Right lobe of liver (tissue), 6 donors: Measurements from ENCODE around the gene NR5A1. TPM values are rescaled to one million over a fixed set of nuclear protein-coding genes. Genes with fewer than 3 reads are reported as not detected.
A peak's percentile ranks its signal among the peaks of the same experiment; 100 is the strongest.

Experiments used
- ATAC-seq, 4 donors: fragments of 200-7000 bp; cut with Tn5 transposase; one replicate each; pipeline ENCODE4 v1.9.1; 2020; ENCODE audit warnings: mild to moderate bottlenecking in 4 of 4, moderate library complexity in 4 of 4
- DNase-seq, 3 donors: peaks; one replicate each; pipeline ENCODE4 v3.0.0-alpha.2; 2020
- H3K27ac ChIP-seq, 3 donors: fragments of 200-600 bp; one replicate each; pipeline ENCODE4 v1.8.0; 2022
- H3K27me3 ChIP-seq, 2 donors: fragments of 200-600 bp; one replicate each; pipeline ENCODE4 v1.8.0; 2022
- H3K36me3 ChIP-seq, 4 donors: fragments of 200-600 bp; sonication (generic) in 1 of 4; one replicate each; pipeline versions ENCODE4 v1.5.1 to v1.8.0; 2017 to 2022; ENCODE audit warnings: control low read depth in 1 of 4
- H3K4me1 ChIP-seq, 4 donors: fragments of 200-600 bp; sonication (generic) in 1 of 4; one replicate each; pipeline versions ENCODE4 v1.5.1 to v1.8.0; 2017 to 2022; ENCODE audit warnings: control low read depth in 1 of 4
- H3K4me3 ChIP-seq, 3 donors: fragments of 200-600 bp; one replicate each; pipeline ENCODE4 v1.8.0; 2022
- H3K9me3 ChIP-seq, 4 donors: fragments of 200-600 bp; sonication (generic) in 1 of 4; one replicate each; pipeline versions ENCODE4 v1.5.1 to v1.8.0; 2017 to 2022; ENCODE audit warnings: control low read depth in 1 of 4
- CTCF ChIP-seq, 4 donors: fragments of 200-600 bp in 3 of 4; fragments of 450-650 bp in 1 of 4; IDR thresholded peaks; one replicate each; pipeline versions ENCODE4 v1.5.1 to v1.8.0; 2016 to 2022; ENCODE audit warnings: antibody characterized with exemption in 4 of 4, mild to moderate bottlenecking in 2 of 4
- POLR2A ChIP-seq: fragments of 450-650 bp; IDR thresholded peaks from one replicate; pipeline ENCODE4 v1.6.1; 2017; ENCODE audit warnings: antibody characterized with exemption, mild to moderate bottlenecking
- WGBS: methylation state at CpG from one replicate; pipeline ENCODE4 v1.1.6; 2018; ENCODE audit warnings: low coverage, low lambda C conversion rate; ENCODE audit not compliant: insufficient coverage; ENCODE audit errors: missing lambda C conversion rate; 5-methylcytosine and 5-hydroxymethylcytosine counted together
- intact Hi-C, 2 donors: fragments of 100-400 bp; cut with DNase I; formaldehyde crosslinking; loops; one replicate each; pipeline versions ENCODE4 v1.11.2 to v1.14.1; 2022
- total RNA-seq, 6 experiments: library from RNA; depleted of rRNA in 2 of 6; stranded (reverse); fragments of >200 nt in 2 of 6; fragmentation: NEBNext Ultra II Directional in 3 of 6; extraction: Animal tissue kit (Norgen Biotek cat#: 25700) in 3 of 6; gene quantifications; one replicate each; pipeline versions ENCODE4 v1.1.0 to v1.2.4, GENCODE V29; 2016 to 2023
- donor health status: DM: no; HTN: yes; CAD: no.
- donor health status: DM: no; HTN: no; CAD: no.
- donor health status: DM: no; HTN: no; CAD: no.
- donor health status: DM: no; HTN: yes; CAD: no.
- donor health status: DM: no; HTN: yes; CAD: no.

NR5A1 gene
- total RNA-seq, 6 experiments from 2014 or later, result 0.26 TPM; not detected in 5

GRCh38 chr9:124444166-124444565 is 63.0 kb downstream of the NR5A1 start:
- Histone ChIP-seq H3K4me1 (no peaks in the 10 kb centered on the region), H3K4me3 (no peak overlapping the region), H3K27ac (no peak overlapping the region), H3K36me3 (no peaks in the 10 kb centered on the region), H3K9me3 (no peaks in the 10 kb centered on the region), H3K27me3 (no peaks in the 10 kb centered on the region)
- 72% methylated on average over 3 of the region's 3 CpGs for WGBS
- DNase-seq (no peak), ATAC-seq (no peak)
- TF ChIP-seq POLR2A, result no peak
- no peak for TF ChIP-seq CTCF (IDR thresholded peaks at IDR 0.05)
- intact Hi-C loops, result no loop called here

- 63% methylated on average over 2 of the region's 2 CpGs for WGBS
- DNase-seq (no peak), ATAC-seq (no peak)
- no peaks in the 10 kb centered on the region for H3K9me3 ChIP-seq
- H3K27ac ChIP-seq, result no peak overlapping the region
- intact Hi-C loops, result no loop called here
- no peaks in the 10 kb centered on the region for H3K27me3 ChIP-seq
- no peaks in the 10 kb centered on the region for H3K36me3 ChIP-seq
- no peak for TF ChIP-seq POLR2A
- TF ChIP-seq CTCF (IDR thresholded peaks at IDR 0.05), result no peak
- no peak overlapping the region for H3K4me3 ChIP-seq
- no peaks in the 10 kb centered on the region for H3K4me1 ChIP-seq
These were observed 63.6 kb downstream of the NR5A1 start for GRCh38 chr9:124443625-124444024.

- intact Hi-C loops, result no loop called here
- Histone ChIP-seq H3K36me3 (no peaks in the 10 kb centered on the region), H3K9me3 (no peaks in the 10 kb centered on the region), H3K4me3 (no peak overlapping the region), H3K27me3 (no peaks in the 10 kb centered on the region), H3K27ac (no peak overlapping the region), H3K4me1 (no peaks in the 10 kb centered on the region)
- TF ChIP-seq POLR2A (no peak), CTCF (IDR thresholded peaks at IDR 0.05) (no peak)
- ATAC-seq (no peak), DNase-seq (no peak)
- 66% methylated on average over 3 of the region's 3 CpGs for WGBS
These were observed 64.4 kb downstream of the NR5A1 start for GRCh38 chr9:124442826-124443225.

GRCh38 chr9:124442379-124442778 is 64.8 kb downstream of the NR5A1 start:
- no peaks in the 10 kb centered on the region for H3K4me1 ChIP-seq
- DNase-seq, result no peak
- intact Hi-C loops, result no loop called here
- H3K4me3 ChIP-seq, result no peak overlapping the region
- ATAC-seq, result no peak
- H3K27ac ChIP-seq, result no peak overlapping the region
- no peaks in the 10 kb centered on the region for H3K27me3 ChIP-seq
- no peaks in the 10 kb centered on the region for H3K36me3 ChIP-seq
- no peaks in the 10 kb centered on the region for H3K9me3 ChIP-seq
- TF ChIP-seq CTCF (IDR thresholded peaks at IDR 0.05), result no peak
- TF ChIP-seq POLR2A, result no peak

- no peak overlapping the region for H3K27ac ChIP-seq
- DNase-seq (peak in 1 of 3 donors; percentile 30), ATAC-seq (no peak)
- 45% methylated on average over 5 of the region's 16 CpGs for WGBS
- no peak overlapping the region for H3K4me3 ChIP-seq
- TF ChIP-seq CTCF (IDR thresholded peaks at IDR 0.05), result no peak
- TF ChIP-seq POLR2A, result no peak
- H3K36me3 ChIP-seq, result no peaks in the 10 kb centered on the region
- H3K4me1 ChIP-seq, result no peaks in the 10 kb centered on the region
- no peaks in the 10 kb centered on the region for H3K9me3 ChIP-seq
- H3K27me3 ChIP-seq, result no peaks in the 10 kb centered on the region
- intact Hi-C loops, result no loop called here
These were observed 65.9 kb downstream of the NR5A1 start for GRCh38 chr9:124441291-124441690.
